GM12892 (cell line): Measurements from ENCODE around the gene HCRT.
"Not testable (repeated sequence)": the region's sequence is repeated elsewhere in the genome, so short reads cannot be mapped to it uniquely, and the experiment has no call there.

Source experiments
- DNase-seq: peaks from one replicate; pipeline ENCODE4 v3.0.0; 2011; ENCODE audit not compliant: insufficient read length
- FAIRE-seq: peaks from 2 replicates; lab custom pipeline; 2011; peaks lifted over from hg19 to GRCh38; lab: Jason Lieb, UNC
- POLR2A ChIP-seq: IDR thresholded peaks from 2 replicates; pipeline ENCODE4 v1.6.1; 2011; ENCODE audit warnings: low read depth, low read length, control low read depth
- POLR2AphosphoS5 ChIP-seq: IDR thresholded peaks from 2 replicates; pipeline ENCODE4 v1.6.1; 2011; ENCODE audit warnings: low read depth, low read length, control low read depth
- TAF1 ChIP-seq: IDR thresholded peaks from 2 replicates; pipeline ENCODE4 v1.6.1; 2011; ENCODE audit warnings: low read depth, mild to moderate bottlenecking, control low read depth, low read length, borderline replicate concordance

Gene HCRT

DNA sequence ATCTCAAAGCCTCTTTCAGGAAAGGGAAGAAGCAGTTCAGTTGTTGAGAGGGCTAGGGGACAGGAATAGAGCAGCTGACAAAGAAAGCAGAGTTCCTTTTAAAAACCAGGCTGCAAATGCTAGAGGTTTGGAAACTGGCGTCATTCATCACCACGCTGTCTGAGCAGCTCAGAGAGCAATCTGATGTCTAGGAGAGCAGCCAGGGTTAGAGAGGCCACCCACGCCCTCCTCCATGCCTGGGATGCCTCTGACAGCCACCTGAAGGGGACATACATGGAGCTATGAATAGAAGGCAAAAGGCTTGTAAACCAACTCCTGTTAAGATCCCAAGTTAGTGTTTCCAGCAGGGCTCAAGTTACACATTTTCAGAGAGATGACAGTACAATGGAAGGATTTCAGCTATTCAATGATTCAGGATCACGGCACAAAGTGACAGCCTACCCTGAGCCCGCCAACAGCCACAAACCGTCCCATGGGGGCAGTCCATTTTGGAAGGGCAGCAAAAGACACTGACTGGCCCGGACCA is 42.8 kb downstream of the HCRT start:
- FAIRE-seq (no peak), DNase-seq (no peak)
- TF ChIP-seq POLR2A (no peak), POLR2AphosphoS5 (no peak), TAF1 (no peak)

DNA sequence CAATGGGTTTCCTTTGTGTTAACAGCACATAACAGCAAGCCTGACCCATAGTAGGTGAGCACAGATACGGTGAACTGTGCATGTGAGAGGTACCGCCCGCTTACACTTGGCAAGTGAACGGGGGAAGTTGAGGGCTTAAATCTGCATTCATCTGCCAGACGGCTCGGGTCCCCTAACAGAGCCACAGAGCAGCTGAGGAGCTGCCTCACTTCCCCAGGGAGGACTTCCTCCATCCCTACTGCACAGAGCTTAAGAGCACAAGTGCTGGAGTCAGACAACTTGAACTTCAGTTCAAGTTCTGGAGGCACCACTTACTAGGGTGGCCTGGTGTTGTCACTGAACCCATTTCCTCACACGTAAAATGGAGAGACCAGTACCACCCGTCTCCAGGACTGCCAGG is 43.9 kb downstream of the HCRT start:
- TF ChIP-seq POLR2AphosphoS5: no peak
- no peak for TF ChIP-seq POLR2A
- no peak for TF ChIP-seq TAF1
- FAIRE-seq (no peak), DNase-seq (no peak)

GRCh38 chr17:42140690-42141089 is 44.6 kb downstream of the HCRT start:
- not testable (repeated sequence) for DNase-seq, FAIRE-seq

DNA sequence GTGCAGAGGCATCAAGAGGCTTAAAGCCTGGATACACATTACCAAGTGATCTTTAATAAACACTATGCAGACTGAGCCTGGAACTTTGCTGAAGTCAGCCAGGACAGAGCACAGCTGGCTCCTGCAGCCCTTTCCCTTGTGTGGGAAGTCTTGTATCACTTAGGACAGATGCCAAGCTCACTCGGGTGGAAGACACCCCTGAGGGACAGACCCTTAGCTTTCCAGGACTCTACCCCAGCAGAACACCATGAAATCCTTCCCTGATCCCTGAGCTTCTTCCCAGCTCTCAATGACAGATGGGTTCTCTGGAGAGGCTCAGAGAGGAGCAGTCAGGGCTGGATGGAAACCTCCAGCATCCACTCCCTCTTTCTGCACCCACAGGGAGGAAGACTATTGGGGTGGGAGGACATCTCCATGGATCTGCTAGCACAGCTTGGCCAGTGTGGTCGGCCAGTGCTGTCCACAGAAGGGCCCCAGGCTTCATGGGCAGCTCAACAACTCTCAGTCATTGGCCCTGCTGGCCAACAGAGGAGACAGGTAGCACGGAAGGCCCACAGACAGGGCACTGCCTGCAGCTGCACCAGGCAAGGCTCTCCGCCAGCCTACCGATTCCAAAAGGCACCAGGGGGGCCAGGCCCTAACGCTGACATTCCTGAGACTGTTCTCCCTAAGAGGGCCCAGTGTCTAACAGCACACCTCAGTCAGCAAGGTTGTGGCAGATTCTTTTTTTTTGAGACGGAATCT is 46.3 kb downstream of the HCRT start:
- DNase-seq (no peak), FAIRE-seq (no peak)
- TF ChIP-seq TAF1 (no peak), POLR2AphosphoS5 (no peak), POLR2A (no peak)

- DNase-seq (no peak), FAIRE-seq (no peak)
- TF ChIP-seq POLR2AphosphoS5: no peak
- TF ChIP-seq TAF1: no peak
- no peak for TF ChIP-seq POLR2A
These were observed 48.6 kb downstream of the HCRT start for GRCh38 chr17:42136654-42137051.

- TF ChIP-seq POLR2A (no peak), TAF1 (no peak), POLR2AphosphoS5 (no peak)
- FAIRE-seq (peak; percentile 9), DNase-seq (no peak)
These were observed 49.3 kb downstream of the HCRT start for GRCh38 chr17:42135664-42136653.

DNA sequence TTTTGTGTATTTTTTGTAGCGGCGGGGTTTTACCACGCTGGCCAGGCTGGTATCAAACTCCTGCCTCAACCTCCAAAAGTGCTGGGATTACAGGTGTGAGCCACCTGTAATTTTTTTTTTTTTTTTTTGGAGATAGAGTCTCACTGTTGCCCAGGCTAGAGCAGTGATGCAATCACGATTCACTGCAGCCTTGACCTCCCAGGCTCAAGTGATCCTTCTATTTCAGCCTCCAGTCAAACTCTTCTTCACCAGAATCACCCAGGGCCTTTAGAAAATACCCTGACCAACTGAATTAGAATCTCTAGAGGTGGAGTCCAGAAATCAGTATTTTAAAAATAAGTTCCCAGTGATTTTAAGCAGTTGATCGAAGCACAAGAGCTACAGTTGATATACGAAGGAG is 50.1 kb downstream of the HCRT start:
- no peak for TF ChIP-seq TAF1
- no peak for TF ChIP-seq POLR2AphosphoS5
- no peak for TF ChIP-seq POLR2A
- FAIRE-seq (no peak), DNase-seq (no peak)
